ENCODE results near the gene DRGX.

DRGX gene

GRCh38 chr10:49383853-49384252 lies 12.0 kb downstream of the DRGX start:
- no peak for DNase-seq (ENCODE audit: low read depth in 2 of 2, low spot score in 1 of 2)

- DNase-seq (ENCODE audit: low read depth in 2 of 2, low spot score in 1 of 2) = no peak
These were observed 13.1 kb downstream of the DRGX start for GRCh38 chr10:49382826-49383225.

- no peak for DNase-seq (ENCODE audit: low read depth in 2 of 2, low spot score in 1 of 2)
These were observed 13.7 kb downstream of the DRGX start for GRCh38 chr10:49382226-49382625.

GRCh38 chr10:49381111-49381900 lies 14.6 kb downstream of the DRGX start:
- no peak for DNase-seq (ENCODE audit: low read depth in 2 of 2, low spot score in 1 of 2)

GRCh38 chr10:49379596-49380410 lies 16.1 kb downstream of the DRGX start:
- no peak for DNase-seq (ENCODE audit: low read depth in 2 of 2, low spot score in 1 of 2)

GRCh38 chr10:49377256-49377655 lies 18.6 kb downstream of the DRGX start:
- DNase-seq (ENCODE audit: low read depth in 2 of 2, low spot score in 1 of 2) = no peak

- DNase-seq (ENCODE audit: low read depth in 2 of 2, low spot score in 1 of 2) = no peak
These were observed 20.3 kb downstream of the DRGX start for GRCh38 chr10:49375611-49376010.

GRCh38 chr10:49374740-49375139 lies 21.1 kb downstream of the DRGX start:
- DNase-seq (ENCODE audit: low read depth in 2 of 2, low spot score in 1 of 2) = no peak

- no peak for DNase-seq (ENCODE audit: low read depth in 2 of 2, low spot score in 1 of 2)
These were observed 22.5 kb downstream of the DRGX start for GRCh38 chr10:49373361-49373760.

- DNase-seq (ENCODE audit: low read depth in 2 of 2, low spot score in 1 of 2) = no peak
These were observed 23.9 kb downstream of the DRGX start for GRCh38 chr10:49371967-49372366.

GRCh38 chr10:49370326-49371100 lies 25.4 kb downstream of the DRGX start:
- no peak for DNase-seq (ENCODE audit: low read depth in 2 of 2, low spot score in 1 of 2)

- no peak for DNase-seq (ENCODE audit: low read depth in 2 of 2, low spot score in 1 of 2)
These were observed 26.4 kb downstream of the DRGX start for GRCh38 chr10:49369216-49370162.

GRCh38 chr10:49368256-49368655 lies 27.6 kb downstream of the DRGX start:
- DNase-seq (ENCODE audit: low read depth in 2 of 2, low spot score in 1 of 2) = no peak

GRCh38 chr10:49367600-49367999 lies 28.3 kb downstream of the DRGX start:
- DNase-seq (ENCODE audit: low read depth in 2 of 2, low spot score in 1 of 2) = no peak

GRCh38 chr10:49366460-49366859 lies 29.4 kb downstream of the DRGX start:
- DNase-seq (ENCODE audit: low read depth in 2 of 2, low spot score in 1 of 2) = no peak

GRCh38 chr10:49365675-49366415 lies 30.0 kb downstream of the DRGX start:
- DNase-seq (ENCODE audit: low read depth in 2 of 2, low spot score in 1 of 2) = no peak

- no peak for DNase-seq (ENCODE audit: low read depth in 2 of 2, low spot score in 1 of 2)
These were observed 30.6 kb downstream of the DRGX start for GRCh38 chr10:49365275-49365674.

GRCh38 chr10:49364747-49365146 lies 31.1 kb downstream of the DRGX start:
- no peak for DNase-seq (ENCODE audit: low read depth in 2 of 2, low spot score in 1 of 2)

GRCh38 chr10:49364051-49364450 lies 31.8 kb downstream of the DRGX start:
- no peak for DNase-seq (ENCODE audit: low read depth in 2 of 2, low spot score in 1 of 2)

Data from stimulated activated CD8-positive, alpha-beta memory T cell treated with anti-CD3 and anti-CD28 coated beads, Interleukin-4, amount 100 ng/mL, for 4 hours (primary cell).